Activated CD4-positive, alpha-beta T cell treated with anti-CD3 and anti-CD28 coated beads, Interleukin-2, Interleukin-4, amounts not matched to agents 100 ng/mL and 50 ng/mL, durations not matched to agents 16 hours and 8 hours (primary cell): Measurements from ENCODE around the gene GOLGA8R.
"Not testable (repeated sequence)": the region's sequence is repeated elsewhere in the genome, so short reads cannot be mapped to it uniquely, and the experiment has no call there.

Source experiments
- DNase-seq: peaks from one replicate; pipeline ENCODE4 v3.0.0-alpha.2; 2020; ENCODE audit warnings: low spot score

Gene GOLGA8R

GRCh38 chr15:30414160-30414559 lies at the start of gene GOLGA8R:
GOLGA8R (minus strand) TSS chr15:30414260; CDS start chr15:30414162, 98 bp downstream.
- not testable (repeated sequence) for DNase-seq

- not testable (repeated sequence) for DNase-seq
These were observed 49.8 kb upstream of the GOLGA8R start for GRCh38 chr15:30463849-30464248.

GRCh38 chr15:30462176-30462575 lies 48.1 kb upstream of the GOLGA8R start:
- DNase-seq: not testable (repeated sequence)

GRCh38 chr15:30452702-30453101 lies 38.6 kb upstream of the GOLGA8R start:
- DNase-seq: not testable (repeated sequence)

GRCh38 chr15:30438348-30438747 lies 24.3 kb upstream of the GOLGA8R start:
- DNase-seq: not testable (repeated sequence)

GRCh38 chr15:30435878-30436277 lies 21.8 kb upstream of the GOLGA8R start:
- not testable (repeated sequence) for DNase-seq

- DNase-seq: not testable (repeated sequence)
These were observed 6.7 kb upstream of the GOLGA8R start for GRCh38 chr15:30420723-30421122.

GRCh38 chr15:30407636-30408035 lies 6.4 kb downstream of the GOLGA8R start:
- not testable (repeated sequence) for DNase-seq

GRCh38 chr15:30398988-30399387 lies 15.1 kb downstream of the GOLGA8R start:
- peak; percentile 24 for DNase-seq

GRCh38 chr15:30393664-30393991 lies 20.4 kb downstream of the GOLGA8R start:
- not testable (repeated sequence) for DNase-seq

GRCh38 chr15:30392766-30393663 lies 21.0 kb downstream of the GOLGA8R start, which contains the start of gene CHRFAM7A:
CHRFAM7A (minus strand) TSS chr15:30393540; CDS start chr15:30383351, 10,189 bp downstream.
- DNase-seq: not testable (repeated sequence)

- DNase-seq: not testable (repeated sequence)
These were observed 27.7 kb downstream of the GOLGA8R start for GRCh38 chr15:30386318-30386887.

GRCh38 chr15:30377082-30377413 lies 37.0 kb downstream of the GOLGA8R start:
- DNase-seq: not testable (repeated sequence)

GRCh38 chr15:30376375-30377081 lies 37.5 kb downstream of the GOLGA8R start:
- DNase-seq: not testable (repeated sequence)

- DNase-seq: not testable (repeated sequence)
These were observed 38.2 kb downstream of the GOLGA8R start for GRCh38 chr15:30375872-30376271.

GRCh38 chr15:30374862-30375261 lies 39.2 kb downstream of the GOLGA8R start:
- not testable (repeated sequence) for DNase-seq

GRCh38 chr15:30368271-30368670 lies 45.8 kb downstream of the GOLGA8R start:
- DNase-seq: not testable (repeated sequence)

- not testable (repeated sequence) for DNase-seq
These were observed 46.8 kb downstream of the GOLGA8R start for GRCh38 chr15:30367246-30367645.

- DNase-seq: not testable (repeated sequence)
These were observed 52.7 kb downstream of the GOLGA8R start for GRCh38 chr15:30361404-30361803.

- DNase-seq: not testable (repeated sequence)
These were observed 53.1 kb downstream of the GOLGA8R start for GRCh38 chr15:30360990-30361389.

GRCh38 chr15:30355043-30355442 lies 59.0 kb downstream of the GOLGA8R start:
- DNase-seq: not testable (repeated sequence)
